ENCODE measurements around the gene NOL6.
"Not testable (repeated sequence)": the region's sequence is repeated elsewhere in the genome, so short reads cannot be mapped to it uniquely, and the experiment has no call there.

The NOL6 gene

GRCh38 chr9:33473643-33474352 is at the start of gene NOL6:
Gene NOL6 (minus strand): TSS chr9:33473924. CDS start chr9:33473842, 82 bp downstream.
- peak; percentile 96 for DNase-seq

- DNase-seq: not testable (repeated sequence)
Observed at GRCh38 chr9:33521861-33522260, 48.1 kb upstream of the NOL6 start.

GRCh38 chr9:33517934-33518577 is 44.3 kb upstream of the NOL6 start:
- not testable (repeated sequence) for DNase-seq

GRCh38 chr9:33517373-33517772 is 43.6 kb upstream of the NOL6 start:
- no peak for DNase-seq

- DNase-seq: not testable (repeated sequence)
Observed at GRCh38 chr9:33516397-33516796, 42.7 kb upstream of the NOL6 start.

GRCh38 chr9:33515342-33515995 is 41.7 kb upstream of the NOL6 start:
- DNase-seq: not testable (repeated sequence)

GRCh38 chr9:33512535-33512934 is 38.8 kb upstream of the NOL6 start:
- DNase-seq: not testable (repeated sequence)

GRCh38 chr9:33511184-33511517 is 37.4 kb upstream of the NOL6 start:
- DNase-seq: not testable (repeated sequence)

- peak; percentile 13 for DNase-seq
Observed at GRCh38 chr9:33510262-33511183, 36.8 kb upstream of the NOL6 start.

- DNase-seq: no peak
Observed at GRCh38 chr9:33506626-33507370, 33.1 kb upstream of the NOL6 start.

- no peak for DNase-seq
Observed at GRCh38 chr9:33498387-33498786, 24.7 kb upstream of the NOL6 start.

- DNase-seq: not testable (repeated sequence)
Observed at GRCh38 chr9:33493819-33494218, 20.1 kb upstream of the NOL6 start.

GRCh38 chr9:33489066-33489465 is 15.3 kb upstream of the NOL6 start:
- DNase-seq: no peak

- not testable (repeated sequence) for DNase-seq
Observed at GRCh38 chr9:33485312-33485711, 11.6 kb upstream of the NOL6 start.

- DNase-seq: no peak
Observed at GRCh38 chr9:33480976-33481375, 7.3 kb upstream of the NOL6 start.

GRCh38 chr9:33480106-33480505 is 6.4 kb upstream of the NOL6 start:
- no peak for DNase-seq

- DNase-seq: no peak
Observed at GRCh38 chr9:33476503-33476902, 2.8 kb upstream of the NOL6 start.

- no peak for DNase-seq
Observed at GRCh38 chr9:33475357-33475756, 1.6 kb upstream of the NOL6 start.

- no peak for DNase-seq
Observed at GRCh38 chr9:33472881-33473615, 676 bp downstream of the NOL6 start.

GRCh38 chr9:33472171-33472880 is 1.4 kb downstream of the NOL6 start:
- no peak for DNase-seq

- DNase-seq: no peak
Observed at GRCh38 chr9:33471361-33471760, 2.4 kb downstream of the NOL6 start.

Data from activated CD4-positive, alpha-beta T cell treated with anti-CD3 and anti-CD28 coated beads for 1 hour (primary cell).